Activated T-helper 9 cell treated with anti-CD3 and anti-CD28 coated beads, Interleukin-2, amount 50 U/mL, for 16 hours (primary cell): Measurements from ENCODE around the gene GLIS2.
"Not testable (repeated sequence)": the region's sequence is repeated elsewhere in the genome, so short reads cannot be mapped to it uniquely, and the experiment has no call there.

Source experiments
- DNase-seq: peaks from one replicate; pipeline ENCODE4 v3.0.0-alpha.2; 2020; ENCODE audit warnings: low read depth

The GLIS2 gene

GRCh38 chr16:4320571-4321137, 4.8 kb downstream of the GLIS2 start:
- no peak for DNase-seq

GRCh38 chr16:4321286-4322120, 5.6 kb downstream of the GLIS2 start:
- DNase-seq = no peak

- no peak for DNase-seq
Measured at GRCh38 chr16:4322121-4323052, 6.5 kb downstream of the GLIS2 start.

- DNase-seq = no peak
Measured at GRCh38 chr16:4323071-4323844, 7.4 kb downstream of the GLIS2 start.

- no peak for DNase-seq
Measured at GRCh38 chr16:4323845-4324488, 8.1 kb downstream of the GLIS2 start.

- DNase-seq = no peak
Measured at GRCh38 chr16:4324492-4325252, 8.8 kb downstream of the GLIS2 start.

- DNase-seq = no peak
Measured at GRCh38 chr16:4325253-4325758, 9.4 kb downstream of the GLIS2 start.

- DNase-seq = no peak
Measured at GRCh38 chr16:4327386-4328045, 11.6 kb downstream of the GLIS2 start.

GRCh38 chr16:4328046-4328781, 12.3 kb downstream of the GLIS2 start:
- DNase-seq = no peak

- no peak for DNase-seq
Measured at GRCh38 chr16:4328782-4329775, 13.2 kb downstream of the GLIS2 start.

GRCh38 chr16:4330277-4330874, 14.5 kb downstream of the GLIS2 start:
- DNase-seq = peak; percentile 61

- no peak for DNase-seq
Measured at GRCh38 chr16:4332083-4332482, 16.2 kb downstream of the GLIS2 start.

- no peak for DNase-seq
Measured at GRCh38 chr16:4332623-4333307, 16.9 kb downstream of the GLIS2 start.

GRCh38 chr16:4333308-4333638, 17.4 kb downstream of the GLIS2 start:
- DNase-seq = no peak

- DNase-seq = not testable (repeated sequence)
Measured at GRCh38 chr16:4333714-4334113, 17.8 kb downstream of the GLIS2 start.

- DNase-seq = no peak
Measured at GRCh38 chr16:4334724-4335495, 19.0 kb downstream of the GLIS2 start.
